HG03565 (cell line): ENCODE results near the gene LRCH3.

Experiments
- ATAC-seq: cut with Tn5 transposase; IDR thresholded peaks from one replicate; pipeline ENCODE4 v1.9.1; 2021; ENCODE audit warnings: mild to moderate bottlenecking, moderate library complexity; ENCODE audit not compliant: unreplicated experiment

Gene LRCH3

GRCh38 chr3:197791892-197792647 lies 1.0 kb downstream of the LRCH3 start:
- ATAC-seq, result peak; percentile 14

DNA sequence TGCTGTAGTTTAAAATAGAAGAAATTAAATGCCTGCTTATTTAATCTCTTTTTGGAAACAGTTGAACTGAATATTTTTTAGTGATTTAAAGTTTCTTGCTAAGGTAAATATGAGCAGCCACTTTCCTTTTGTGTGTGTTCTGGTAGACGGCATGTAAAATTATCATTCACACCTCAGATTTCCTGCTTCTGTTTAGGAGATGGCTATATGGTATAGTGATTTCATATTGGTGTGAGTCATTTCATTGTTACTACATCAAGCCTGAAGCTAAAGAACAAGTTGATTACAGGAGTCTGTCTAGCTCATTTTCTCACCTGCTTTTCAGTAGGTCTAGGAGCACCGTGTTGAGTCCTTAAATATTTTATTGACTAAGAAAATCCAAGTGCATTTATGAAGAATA lies 2.2 kb downstream of the LRCH3 start:
- ATAC-seq, result no peak

DNA sequence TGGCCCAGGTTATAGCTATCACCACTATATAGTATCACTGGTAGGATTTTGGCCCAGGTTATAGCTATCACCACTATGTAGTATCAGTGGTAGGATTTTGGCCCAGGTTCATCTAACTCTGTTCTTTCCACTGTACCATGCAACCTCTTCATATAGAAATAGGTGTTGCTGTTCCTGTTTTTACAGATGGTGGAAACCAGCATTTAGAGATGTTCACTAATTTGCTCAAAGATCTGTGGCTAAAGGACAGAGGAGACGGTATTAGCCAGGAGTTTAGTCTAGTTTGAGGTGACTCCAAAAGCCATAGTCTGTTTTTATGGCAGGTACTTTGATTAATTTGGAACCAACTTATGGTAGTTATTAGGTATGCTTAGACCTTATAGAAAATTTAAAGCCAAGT lies 3.1 kb downstream of the LRCH3 start:
- no peak for ATAC-seq

DNA sequence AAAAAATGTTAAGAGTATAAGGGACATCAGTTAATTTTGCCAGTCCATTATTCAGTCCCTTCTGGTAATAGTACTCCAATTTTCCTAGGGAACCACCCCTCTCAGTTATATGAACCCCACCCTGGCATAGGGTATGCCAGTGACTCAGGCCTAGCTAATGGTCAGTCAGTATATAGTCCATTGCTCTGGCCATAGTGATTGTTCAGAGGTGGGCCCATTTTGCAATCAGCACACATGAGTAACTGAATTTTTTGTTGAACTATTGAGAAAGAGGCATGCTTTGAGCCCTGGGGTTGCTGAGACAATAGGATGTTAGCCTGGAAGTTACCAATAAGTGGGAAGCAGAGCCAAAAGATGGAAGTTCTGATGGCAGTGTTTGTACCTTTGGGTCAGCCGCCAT lies 4.1 kb downstream of the LRCH3 start:
- ATAC-seq, result no peak

GRCh38 chr3:197796087-197796486 lies 5.0 kb downstream of the LRCH3 start:
- ATAC-seq, result no peak

DNA sequence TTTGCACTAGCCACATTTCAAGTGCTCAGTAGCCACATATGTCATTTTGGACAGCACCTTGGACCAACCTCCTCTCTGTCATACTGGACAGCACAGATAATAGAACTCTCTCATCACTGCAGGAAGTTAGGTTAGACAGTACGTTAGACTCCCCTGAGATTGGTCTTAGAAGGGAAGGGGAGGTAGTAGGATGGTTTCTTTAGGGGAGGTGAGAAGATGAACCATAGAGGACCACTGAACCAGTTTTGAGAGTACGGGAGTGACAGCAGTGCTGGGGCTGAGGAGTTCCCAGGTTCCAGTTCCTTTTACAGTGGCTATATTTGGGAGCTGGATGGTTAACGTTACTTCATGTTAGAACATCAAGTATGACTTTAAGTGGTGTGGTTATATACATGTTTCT lies 7.8 kb downstream of the LRCH3 start:
- ATAC-seq, result peak; percentile 58

DNA sequence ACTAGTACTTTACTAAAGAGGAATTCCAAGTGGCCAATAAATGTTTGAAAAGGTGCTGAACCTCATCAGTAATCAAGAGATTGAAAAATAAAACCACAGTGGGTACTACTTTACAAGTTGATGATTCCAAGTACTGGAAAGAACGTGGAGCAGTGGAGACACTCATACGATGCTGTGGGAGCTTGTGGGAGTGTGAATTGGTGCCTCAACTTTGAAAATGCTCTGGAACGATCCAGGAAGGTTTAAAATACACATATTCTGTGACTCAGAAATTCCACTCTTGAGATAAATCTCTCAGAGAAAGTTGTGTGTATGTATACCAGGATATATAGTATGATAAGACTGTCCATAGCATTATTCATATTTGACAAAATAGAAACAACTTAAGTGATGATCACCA lies 9.3 kb downstream of the LRCH3 start:
- ATAC-seq, result no peak

- no peak for ATAC-seq
Observed at GRCh38 chr3:197801891-197802778, 11.1 kb downstream of the LRCH3 start.

- no peak for ATAC-seq
Observed at GRCh38 chr3:197802779-197803459, 11.9 kb downstream of the LRCH3 start.

DNA sequence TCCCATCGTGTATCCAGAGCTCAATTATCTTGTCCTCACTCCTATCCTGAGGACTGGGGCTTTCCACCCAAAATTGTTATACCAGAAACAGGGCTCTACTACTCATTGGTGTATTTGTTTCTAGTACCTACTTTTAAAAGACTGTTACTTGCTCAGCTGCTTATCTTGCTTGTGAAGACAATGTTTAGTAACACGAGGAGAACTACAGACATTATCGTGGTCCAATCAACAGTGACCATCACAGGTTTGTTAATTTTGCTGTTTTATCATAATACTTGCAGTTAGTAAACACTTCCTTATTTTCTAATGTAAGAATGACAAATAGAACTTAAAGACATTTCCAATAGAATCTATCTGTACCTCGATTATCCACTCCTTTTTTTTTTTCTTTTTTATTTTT lies 13.5 kb downstream of the LRCH3 start:
- ATAC-seq, result no peak

DNA sequence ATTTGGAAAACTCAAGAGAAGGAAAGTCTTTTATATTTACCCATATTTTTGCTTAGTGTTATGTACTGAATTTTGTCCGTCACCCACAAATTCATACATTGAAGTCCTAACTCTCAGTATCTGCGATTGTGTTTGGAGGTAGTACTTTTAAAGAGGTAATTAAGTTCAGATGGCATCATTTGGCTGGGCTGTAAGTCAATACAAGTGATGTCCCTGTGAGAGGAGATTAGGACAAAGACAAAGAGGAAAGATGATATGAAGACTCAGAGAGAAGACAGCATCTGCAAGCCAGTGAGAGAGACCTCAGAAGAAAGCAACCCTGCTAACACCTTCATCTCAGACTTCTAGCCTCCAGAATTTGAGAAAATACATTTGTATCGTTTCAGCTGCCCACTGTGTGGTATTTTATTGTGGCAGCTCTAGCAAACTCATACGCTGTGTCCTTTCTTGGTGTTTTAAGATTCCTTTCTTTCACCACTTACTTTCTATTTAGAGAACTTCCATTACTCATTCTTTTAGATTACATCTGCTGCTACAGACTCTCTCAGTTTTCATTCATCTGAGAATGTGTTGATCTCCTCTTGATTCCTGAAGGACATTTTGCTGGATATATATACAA lies 17.0 kb downstream of the LRCH3 start:
- ATAC-seq, result no peak

GRCh38 chr3:197809356-197810020 lies 18.4 kb downstream of the LRCH3 start:
- no peak for ATAC-seq

- ATAC-seq, result no peak
Observed at GRCh38 chr3:197810901-197811300, 19.8 kb downstream of the LRCH3 start.

GRCh38 chr3:197811343-197811742 lies 20.3 kb downstream of the LRCH3 start:
- ATAC-seq, result no peak

DNA sequence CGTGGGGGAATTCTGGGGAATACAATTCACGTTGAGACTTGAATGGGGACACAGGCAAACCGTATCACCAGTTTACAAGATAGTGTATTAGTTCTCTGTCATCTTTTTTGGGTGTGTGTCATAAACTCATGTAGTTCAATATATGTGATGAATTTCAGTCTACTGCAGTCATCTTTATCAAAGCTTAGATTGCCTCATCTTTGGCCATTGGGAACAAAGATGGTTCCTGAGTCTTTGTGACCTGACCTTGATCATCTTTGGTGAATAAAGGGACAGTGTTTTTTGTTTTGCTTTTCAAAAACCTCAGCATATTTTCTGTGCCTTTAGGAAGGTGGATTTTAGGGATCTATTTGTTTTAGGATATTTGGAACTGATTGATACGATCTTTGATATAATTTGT lies 23.3 kb downstream of the LRCH3 start:
- ATAC-seq, result no peak

DNA sequence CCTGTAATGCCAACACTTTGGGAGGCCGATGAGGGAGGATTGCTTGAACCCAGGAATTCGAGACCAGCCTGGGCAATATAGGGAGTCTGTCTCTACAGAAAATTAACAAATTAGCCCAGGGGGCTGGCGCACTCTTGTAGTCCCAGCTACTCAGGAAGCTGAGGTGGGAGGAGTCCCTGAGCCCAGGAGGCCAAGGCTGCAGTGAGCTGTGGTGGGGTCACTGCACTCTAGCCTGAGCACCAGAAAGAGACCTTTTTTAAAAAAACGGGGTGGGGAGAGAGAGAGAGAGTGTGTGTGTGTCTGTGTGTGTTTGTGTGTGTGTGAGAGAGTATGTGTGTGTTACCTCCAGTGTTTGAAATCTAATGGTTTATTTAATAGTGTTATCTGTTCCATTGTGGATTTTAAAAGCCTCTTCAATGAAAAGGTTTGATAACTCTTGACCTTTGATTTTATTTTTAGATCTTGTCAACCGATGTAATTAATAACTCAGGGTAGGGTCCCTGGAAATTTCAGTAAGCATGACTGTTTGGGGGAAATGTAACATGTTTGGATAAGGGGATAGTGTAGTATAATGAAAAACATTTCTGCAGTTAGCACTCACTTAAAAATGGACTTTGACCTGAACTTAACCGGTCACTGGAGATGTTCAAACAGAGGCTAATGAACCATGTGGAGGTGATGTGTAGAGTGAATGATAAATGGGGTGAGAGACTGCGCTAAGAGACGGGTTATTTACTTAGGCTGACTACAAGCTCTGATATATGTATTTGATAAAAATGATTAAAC lies 29.7 kb downstream of the LRCH3 start:
- ATAC-seq, result no peak

GRCh38 chr3:197829397-197830045 lies 38.5 kb downstream of the LRCH3 start:
- ATAC-seq, result no peak

DNA sequence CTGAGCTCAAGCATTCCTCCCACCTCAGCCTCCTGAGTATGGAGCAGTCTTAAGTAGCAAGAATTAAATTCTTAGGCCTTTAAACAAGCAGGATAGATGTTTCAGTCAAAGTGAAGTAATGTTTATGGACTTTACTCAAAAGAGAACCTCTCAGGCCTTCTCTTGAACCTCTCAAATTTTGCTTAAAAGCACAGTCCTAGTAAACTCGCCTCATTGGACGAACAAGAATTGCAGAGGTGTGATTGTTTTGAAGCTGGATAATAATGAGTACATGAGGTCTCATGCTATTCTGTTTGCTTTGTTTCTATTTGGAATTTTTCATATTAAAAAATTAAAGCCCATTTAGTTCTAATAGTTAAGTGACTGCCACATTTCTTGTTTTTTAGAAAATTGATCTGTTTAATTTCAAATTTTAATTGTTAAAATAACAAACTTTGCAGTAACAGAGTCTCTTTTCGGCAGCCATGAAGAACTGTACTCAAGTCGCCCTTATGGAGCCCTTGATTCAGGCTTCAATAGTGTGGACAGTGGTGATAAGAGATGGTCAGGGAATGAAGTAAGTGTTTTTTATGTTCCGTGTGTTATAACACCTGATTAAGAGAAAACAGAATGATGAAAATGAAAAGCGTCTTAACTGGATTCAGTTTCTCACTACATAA lies 39.4 kb downstream of the LRCH3 start:
- no peak for ATAC-seq

DNA sequence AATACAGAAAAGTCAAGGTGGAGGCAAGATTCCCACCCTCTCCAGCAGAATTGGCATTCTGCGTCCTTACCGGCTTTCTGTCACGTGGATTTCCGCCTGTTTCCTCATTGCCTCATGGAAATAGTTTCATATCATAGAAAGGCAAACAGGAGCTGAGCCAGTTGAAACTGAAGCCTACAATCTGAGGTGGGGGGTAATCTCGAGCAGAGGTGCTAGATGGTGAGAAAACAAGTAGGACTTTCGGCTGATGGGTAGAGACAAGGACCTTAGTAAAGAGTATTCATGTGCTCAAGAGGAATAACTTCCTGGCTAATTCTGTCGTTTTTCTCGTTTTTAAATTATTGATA lies 39.9 kb downstream of the LRCH3 start:
- ATAC-seq, result no peak
